ENCODE data around the gene DENND2D.

Gene DENND2D

DNA sequence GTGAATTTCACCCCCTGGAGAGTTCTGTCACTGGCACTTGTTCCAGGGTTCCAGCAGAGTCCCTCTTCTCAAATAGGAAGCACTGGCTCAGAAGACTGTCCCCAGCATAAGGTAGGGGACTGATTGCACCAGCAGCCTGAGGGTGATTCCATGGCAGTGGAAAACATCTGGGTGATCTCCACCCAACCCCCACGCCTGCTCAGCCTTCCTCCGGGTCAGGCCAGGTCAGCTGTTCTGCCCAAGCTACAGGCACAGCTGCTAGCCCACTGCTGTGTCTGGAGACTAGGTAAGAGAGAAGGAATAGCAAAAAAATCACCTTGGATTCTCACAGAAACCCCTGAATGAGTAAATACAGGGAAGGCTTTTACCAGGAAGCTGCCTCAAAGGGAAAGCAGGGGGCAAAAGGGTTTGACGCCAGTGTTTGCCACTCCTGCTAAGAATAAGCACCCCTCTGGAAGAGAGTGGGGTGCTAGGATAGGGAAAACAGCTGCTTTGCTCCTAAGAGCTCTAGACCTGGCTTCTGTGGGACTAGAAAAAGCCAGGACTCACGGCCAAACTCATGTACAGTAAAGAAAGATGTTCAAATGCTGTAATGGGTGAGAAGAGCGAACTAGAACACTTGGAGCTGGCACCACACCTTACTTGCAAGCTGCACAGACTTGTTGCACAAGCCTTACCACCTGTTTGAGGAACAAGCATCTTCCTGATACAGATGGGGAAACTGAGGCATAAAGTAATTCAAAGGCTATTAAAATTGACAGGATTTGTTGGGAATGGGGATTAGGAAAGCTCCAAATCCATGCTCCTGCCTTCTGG lies 1.0 kb upstream of the DENND2D start:
- Histone ChIP-seq H3K79me2 (no peaks in the 10 kb centered on the region), H3K27me3 (ENCODE audit: control insufficient read depth, insufficient read depth, low read length) (no peaks in the 10 kb centered on the region), H2AFZ (no peak overlapping the region), H3K27ac (peak overlapping the region; percentile 32), H3K9me3 (ENCODE audit: control insufficient read depth, low read length) (no peaks in the 10 kb centered on the region), H3K36me3 (ENCODE audit: control insufficient read depth, insufficient read depth, low read length) (no peaks in the 10 kb centered on the region), H3K4me2 (ENCODE audit: low read length) (peak overlapping the region; percentile 56), H3K4me3 (ENCODE audit: low read depth, low read length) (peak overlapping the region; percentile 32), H3K4me1 (peaks cover 16% of the 10 kb centered on the region), H3K9ac (no peak overlapping the region)
- TF ChIP-seq, protein P1, sequence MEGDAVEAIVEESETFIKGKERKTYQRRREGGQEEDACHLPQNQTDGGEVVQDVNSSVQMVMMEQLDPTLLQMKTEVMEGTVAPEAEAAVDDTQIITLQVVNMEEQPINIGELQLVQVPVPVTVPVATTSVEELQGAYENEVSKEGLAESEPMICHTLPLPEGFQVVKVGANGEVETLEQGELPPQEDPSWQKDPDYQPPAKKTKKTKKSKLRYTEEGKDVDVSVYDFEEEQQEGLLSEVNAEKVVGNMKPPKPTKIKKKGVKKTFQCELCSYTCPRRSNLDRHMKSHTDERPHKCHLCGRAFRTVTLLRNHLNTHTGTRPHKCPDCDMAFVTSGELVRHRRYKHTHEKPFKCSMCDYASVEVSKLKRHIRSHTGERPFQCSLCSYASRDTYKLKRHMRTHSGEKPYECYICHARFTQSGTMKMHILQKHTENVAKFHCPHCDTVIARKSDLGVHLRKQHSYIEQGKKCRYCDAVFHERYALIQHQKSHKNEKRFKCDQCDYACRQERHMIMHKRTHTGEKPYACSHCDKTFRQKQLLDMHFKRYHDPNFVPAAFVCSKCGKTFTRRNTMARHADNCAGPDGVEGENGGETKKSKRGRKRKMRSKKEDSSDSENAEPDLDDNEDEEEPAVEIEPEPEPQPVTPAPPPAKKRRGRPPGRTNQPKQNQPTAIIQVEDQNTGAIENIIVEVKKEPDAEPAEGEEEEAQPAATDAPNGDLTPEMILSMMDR (IDR thresholded peaks at IDR 0.05), result no peak

GRCh38 chr1:111200802-111201161 lies 336 bp upstream of the DENND2D start:
- Histone ChIP-seq H2AFZ (no peak overlapping the region), H3K27me3 (ENCODE audit: control insufficient read depth, insufficient read depth, low read length) (no peaks in the 10 kb centered on the region), H3K4me2 (ENCODE audit: low read length) (peak overlapping the region; percentile 26), H3K27ac (no peak overlapping the region), H3K36me3 (ENCODE audit: control insufficient read depth, insufficient read depth, low read length) (no peaks in the 10 kb centered on the region), H3K9me3 (ENCODE audit: control insufficient read depth, low read length) (no peaks in the 10 kb centered on the region), H3K9ac (no peak overlapping the region), H3K79me2 (no peaks in the 10 kb centered on the region), H3K4me3 (ENCODE audit: low read depth, low read length) (peak overlapping the region; percentile 15), H3K4me1 (peaks cover 16% of the 10 kb centered on the region)
- TF ChIP-seq, protein P1 (IDR thresholded peaks at IDR 0.05), result no peak

GRCh38 chr1:111199329-111199728 lies 1.1 kb downstream of the DENND2D start:
- Histone ChIP-seq H3K4me1 (peaks cover 16% of the 10 kb centered on the region), H3K9me3 (ENCODE audit: control insufficient read depth, low read length) (no peaks in the 10 kb centered on the region), H3K27me3 (ENCODE audit: control insufficient read depth, insufficient read depth, low read length) (no peaks in the 10 kb centered on the region), H3K4me3 (ENCODE audit: low read depth, low read length) (no peak overlapping the region), H3K9ac (no peak overlapping the region), H3K36me3 (ENCODE audit: control insufficient read depth, insufficient read depth, low read length) (no peaks in the 10 kb centered on the region), H3K27ac (peak overlapping the region; percentile 8), H2AFZ (no peak overlapping the region), H3K4me2 (ENCODE audit: low read length) (peak overlapping the region; percentile 29), H3K79me2 (no peaks in the 10 kb centered on the region)
- TF ChIP-seq, protein P1 (IDR thresholded peaks at IDR 0.05), result no peak

DNA sequence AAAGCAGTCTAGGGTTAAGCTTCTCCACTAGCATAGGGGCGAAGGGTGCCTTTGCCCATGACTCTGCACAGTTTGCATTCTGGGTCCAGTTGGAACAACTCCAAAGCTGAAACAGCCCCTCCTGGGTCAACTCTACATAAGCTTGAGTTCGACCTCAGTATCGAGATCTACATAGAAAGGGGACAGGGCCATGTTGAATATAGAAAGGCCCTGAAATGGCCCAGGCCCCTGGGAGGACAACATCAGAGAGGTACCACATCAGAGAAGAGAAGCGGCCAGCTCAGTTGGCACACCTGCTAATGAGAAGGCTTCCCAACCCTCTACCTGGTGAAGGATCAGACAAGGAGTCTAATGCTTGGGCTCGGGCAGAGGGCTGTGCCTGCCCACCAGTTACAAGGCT lies 1.6 kb downstream of the DENND2D start:
- no peak overlapping the region for H3K27ac ChIP-seq

More for the DNA sequence above, 1.6 kb downstream of the DENND2D start:
- H3K9me3 ChIP-seq (ENCODE audit: control insufficient read depth, low read length), result no peaks in the 10 kb centered on the region
- H2AFZ ChIP-seq, result no peak overlapping the region
- no peaks in the 10 kb centered on the region for H3K27me3 ChIP-seq (ENCODE audit: control insufficient read depth, insufficient read depth, low read length)
- H3K4me1 ChIP-seq, result peaks cover 16% of the 10 kb centered on the region
- no peak overlapping the region for H3K4me2 ChIP-seq (ENCODE audit: low read length)
- no peaks in the 10 kb centered on the region for H3K36me3 ChIP-seq (ENCODE audit: control insufficient read depth, insufficient read depth, low read length)
- H3K79me2 ChIP-seq, result no peaks in the 10 kb centered on the region
- no peak overlapping the region for H3K4me3 ChIP-seq (ENCODE audit: low read depth, low read length)
- TF ChIP-seq, protein P1 (IDR thresholded peaks at IDR 0.05), result no peak
- no peak overlapping the region for H3K9ac ChIP-seq

All from parathyroid adenoma (tissue), 2 donors.